ENCODE results near the gene DAAM1. TPM values are rescaled to one million over a fixed set of nuclear protein-coding genes. Genes with fewer than 3 reads are reported as not detected.
A peak's percentile ranks its signal among the peaks of the same experiment; 100 is the strongest.

DAAM1 gene
- total RNA-seq, 6 donors from 2014 or later = 34.4 to 94.4 (median 55.5) TPM

DNA sequence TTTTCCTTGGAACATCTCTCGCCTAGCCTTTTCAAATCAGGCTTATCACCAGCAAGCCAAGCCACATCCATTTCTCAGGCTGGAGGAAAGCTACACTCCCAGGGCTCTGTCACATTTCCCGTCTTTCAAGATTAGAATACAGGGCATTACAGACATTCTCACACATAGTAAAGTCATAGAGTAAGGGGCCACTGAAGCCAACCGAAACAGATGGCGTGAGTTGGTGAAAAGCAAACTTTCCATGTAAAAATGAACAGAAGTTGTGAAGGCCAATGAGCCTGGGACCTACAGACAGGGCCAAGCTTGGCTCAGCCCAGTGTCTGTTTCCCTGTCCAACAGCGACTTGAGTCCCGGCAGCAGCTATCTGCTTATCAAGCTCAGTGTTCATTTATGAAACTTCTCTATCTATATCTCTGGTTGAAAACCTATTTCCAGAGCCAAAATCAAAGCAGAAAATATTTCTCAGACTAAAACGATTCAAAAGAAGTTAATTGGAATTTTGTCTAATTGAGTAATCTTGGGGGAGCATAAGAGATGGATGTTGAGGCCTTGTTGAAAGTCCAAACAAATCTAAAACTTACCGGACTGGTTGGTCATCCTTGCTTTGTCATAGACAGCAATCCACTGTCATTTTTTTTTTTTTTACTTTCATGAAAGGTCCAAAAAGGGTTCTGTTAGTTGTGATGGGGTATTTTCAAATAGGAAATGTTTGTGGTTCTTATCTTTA is 105.6 kb downstream of the DAAM1 start:
- DNase-seq = no peak

GRCh38 chr14:59294662-59294992 is 106.2 kb downstream of the DAAM1 start:
- Histone ChIP-seq H3K4me3 (no peak overlapping the region), H3K4me1 (peaks cover 8 to 26% (median 16%) of the 10 kb centered on the region in 4 donors), H3K27ac (peak overlapping the region in 3 of 4 donors; percentile 10 to 70 (median 38)), H3K27me3 (no peaks in the 10 kb centered on the region), H3K36me3 (peaks cover 0 to 17% (median 14%) of the 10 kb centered on the region in 4 donors), H3K9me3 (no peaks in the 10 kb centered on the region)
- DNase-seq = no peak
- peak in 1 of 2 donors; percentile 53 for ATAC-seq (ENCODE audit: low FRiP score in 2 of 2)
- TF ChIP-seq POLR2A (IDR thresholded peaks at IDR 0.05) = no peak
- no peak for TF ChIP-seq EP300 (IDR thresholded peaks at IDR 0.05)
- TF ChIP-seq POLR2AphosphoS5 (IDR thresholded peaks at IDR 0.05) = no peak
- TF ChIP-seq, protein P1, sequence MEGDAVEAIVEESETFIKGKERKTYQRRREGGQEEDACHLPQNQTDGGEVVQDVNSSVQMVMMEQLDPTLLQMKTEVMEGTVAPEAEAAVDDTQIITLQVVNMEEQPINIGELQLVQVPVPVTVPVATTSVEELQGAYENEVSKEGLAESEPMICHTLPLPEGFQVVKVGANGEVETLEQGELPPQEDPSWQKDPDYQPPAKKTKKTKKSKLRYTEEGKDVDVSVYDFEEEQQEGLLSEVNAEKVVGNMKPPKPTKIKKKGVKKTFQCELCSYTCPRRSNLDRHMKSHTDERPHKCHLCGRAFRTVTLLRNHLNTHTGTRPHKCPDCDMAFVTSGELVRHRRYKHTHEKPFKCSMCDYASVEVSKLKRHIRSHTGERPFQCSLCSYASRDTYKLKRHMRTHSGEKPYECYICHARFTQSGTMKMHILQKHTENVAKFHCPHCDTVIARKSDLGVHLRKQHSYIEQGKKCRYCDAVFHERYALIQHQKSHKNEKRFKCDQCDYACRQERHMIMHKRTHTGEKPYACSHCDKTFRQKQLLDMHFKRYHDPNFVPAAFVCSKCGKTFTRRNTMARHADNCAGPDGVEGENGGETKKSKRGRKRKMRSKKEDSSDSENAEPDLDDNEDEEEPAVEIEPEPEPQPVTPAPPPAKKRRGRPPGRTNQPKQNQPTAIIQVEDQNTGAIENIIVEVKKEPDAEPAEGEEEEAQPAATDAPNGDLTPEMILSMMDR (IDR thresholded peaks at IDR 0.05) = no peak
- WGBS, 2 donors = 36 to 60% methylated on average over 1 of the region's 1 CpG

More for the DNA sequence above, 105.6 kb downstream of the DAAM1 start:
- Histone ChIP-seq H3K27ac (peak overlapping the region; percentile 10 to 70 (median 35)), H3K27me3 (no peaks in the 10 kb centered on the region), H3K4me3 (no peak overlapping the region), H3K4me1 (peaks cover 8 to 26% (median 15%) of the 10 kb centered on the region in 4 donors), H3K9me3 (no peaks in the 10 kb centered on the region), H3K36me3 (peaks cover 0 to 17% (median 14%) of the 10 kb centered on the region in 4 donors)
- WGBS, 2 donors = 83 to 84% methylated on average over 8 of the region's 8 CpGs
- TF ChIP-seq POLR2AphosphoS5 (IDR thresholded peaks at IDR 0.05) (no peak), POLR2A (IDR thresholded peaks at IDR 0.05) (no peak), EP300 (IDR thresholded peaks at IDR 0.05) (no peak)
- TF ChIP-seq, protein P1 (IDR thresholded peaks at IDR 0.05) = no peak
- ATAC-seq (ENCODE audit: low FRiP score in 2 of 2) = peak in 1 of 2 donors; percentile 68

DNA sequence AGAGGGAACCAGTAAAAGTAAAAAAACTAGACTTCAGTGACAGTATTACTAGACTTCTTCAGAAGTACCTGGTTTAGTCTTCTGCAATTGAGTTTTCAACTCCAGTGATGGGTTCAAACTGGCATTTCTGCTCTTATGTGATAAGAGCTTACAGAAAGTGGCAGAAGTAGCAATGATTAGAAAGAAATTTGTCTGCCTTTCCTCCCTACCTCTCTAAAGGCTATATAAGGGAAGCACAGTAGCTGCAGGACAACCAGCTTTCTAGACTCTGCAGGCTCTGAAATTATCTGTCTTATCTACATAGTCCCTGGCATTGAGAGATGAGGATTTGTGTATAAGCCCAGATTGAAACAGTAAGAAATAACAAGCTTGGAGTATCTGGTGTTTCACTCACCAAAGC is 107.5 kb downstream of the DAAM1 start:
- ATAC-seq (ENCODE audit: low FRiP score in 2 of 2) = no peak
- H3K9me3 ChIP-seq = no peaks in the 10 kb centered on the region
- H3K27me3 ChIP-seq = no peaks in the 10 kb centered on the region
- no peak for TF ChIP-seq POLR2A (IDR thresholded peaks at IDR 0.05)
- TF ChIP-seq EP300 (IDR thresholded peaks at IDR 0.05) = no peak
- TF ChIP-seq POLR2AphosphoS5 (IDR thresholded peaks at IDR 0.05) = no peak
- TF ChIP-seq, protein P1 (IDR thresholded peaks at IDR 0.05) = no peak
- H3K4me3 ChIP-seq = no peak overlapping the region
- DNase-seq = no peak
- peaks cover 8 to 26% (median 19%) of the 10 kb centered on the region in 4 donors for H3K4me1 ChIP-seq
- peak overlapping the region in 1 of 4 donors; percentile 1 for H3K27ac ChIP-seq
- H3K36me3 ChIP-seq = peaks cover 0 to 17% (median 14%) of the 10 kb centered on the region in 4 donors

DNA sequence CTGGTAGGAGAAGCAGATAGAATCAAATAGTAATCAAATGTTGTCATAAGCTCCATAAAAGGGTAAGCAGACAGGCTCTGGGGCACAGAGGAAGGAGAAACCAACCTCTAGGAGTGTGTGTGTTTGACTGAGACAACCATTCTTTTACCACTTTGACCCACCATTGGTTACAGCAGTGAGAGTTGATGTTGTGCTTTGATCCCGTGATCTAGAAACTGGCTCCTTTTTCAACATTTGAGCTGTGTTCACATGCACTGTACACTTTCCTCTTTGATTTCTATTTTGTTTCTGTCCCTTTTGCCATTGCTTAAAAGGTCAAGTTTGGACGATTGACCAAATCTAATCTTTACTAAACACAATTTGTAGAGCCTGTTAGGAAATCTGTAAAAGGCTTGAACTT is 108.0 kb downstream of the DAAM1 start:
- TF ChIP-seq EP300 (IDR thresholded peaks at IDR 0.05) = no peak
- TF ChIP-seq POLR2AphosphoS5 (IDR thresholded peaks at IDR 0.05) = no peak
- TF ChIP-seq POLR2A (IDR thresholded peaks at IDR 0.05) = no peak
- TF ChIP-seq, protein P1 (IDR thresholded peaks at IDR 0.05) = no peak
- ATAC-seq (ENCODE audit: low FRiP score in 2 of 2) (no peak), DNase-seq (no peak)
- 69 to 87% methylated on average over 2 of the region's 2 CpGs for WGBS, 2 donors
- Histone ChIP-seq H3K27me3 (no peaks in the 10 kb centered on the region), H3K9me3 (no peaks in the 10 kb centered on the region), H3K4me1 (peaks cover 8 to 29% (median 19%) of the 10 kb centered on the region in 4 donors), H3K27ac (peak overlapping the region in 2 of 4 donors; percentile 1 to 24), H3K36me3 (peaks cover 0 to 13% (median 10%) of the 10 kb centered on the region in 4 donors), H3K4me3 (no peak overlapping the region)

Data from upper lobe of left lung (tissue), 6 donors.